Activated T-cell treated with anti-CD3 and anti-CD28 coated beads, Interleukin-2, amount 50 U/mL, for 1 hour (primary cell): ENCODE data around the gene IL17REL.
A peak's percentile ranks its signal among the peaks of the same experiment; 100 is the strongest.

Experiments
- DNase-seq: peaks from one replicate; pipeline ENCODE4 v3.0.0-alpha.2; 2020

IL17REL gene

DNA sequence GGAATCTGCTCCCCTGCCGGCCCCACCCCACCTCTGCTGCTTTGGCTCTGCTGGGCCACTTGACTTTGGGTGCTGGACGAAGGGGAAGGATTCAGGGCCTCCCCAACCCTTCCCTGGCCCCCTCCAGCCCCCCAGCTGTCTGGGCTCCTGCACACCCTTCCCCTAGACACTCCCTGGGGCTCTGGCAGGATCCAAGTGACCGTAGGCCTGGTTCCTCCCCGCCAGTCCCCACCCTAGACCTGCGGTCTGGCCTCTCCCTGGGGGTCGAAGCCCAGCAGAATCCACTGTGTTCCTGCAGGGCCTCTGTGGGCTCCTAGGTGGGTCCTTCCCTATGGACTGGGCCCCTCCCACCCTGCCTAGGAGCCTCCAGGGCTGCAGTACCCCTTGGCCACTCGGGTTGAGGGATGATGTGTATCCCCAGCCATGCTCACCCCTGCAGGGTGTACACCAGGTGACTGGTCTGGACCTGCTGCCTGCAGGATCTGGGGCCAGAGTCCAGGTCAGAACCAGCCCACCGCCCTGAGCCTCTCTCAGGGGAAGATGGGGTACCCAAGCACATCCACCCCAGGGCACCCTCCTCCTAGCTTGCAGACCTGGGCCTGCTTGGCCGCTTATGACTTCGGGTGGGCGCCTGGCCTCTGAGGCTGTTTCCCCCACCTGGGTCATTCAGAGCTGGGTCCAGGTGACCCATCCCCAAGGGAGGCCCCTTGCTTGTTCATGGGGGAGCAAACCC, 46.4 kb downstream of the IL17REL start:
- DNase-seq = no peak

DNA sequence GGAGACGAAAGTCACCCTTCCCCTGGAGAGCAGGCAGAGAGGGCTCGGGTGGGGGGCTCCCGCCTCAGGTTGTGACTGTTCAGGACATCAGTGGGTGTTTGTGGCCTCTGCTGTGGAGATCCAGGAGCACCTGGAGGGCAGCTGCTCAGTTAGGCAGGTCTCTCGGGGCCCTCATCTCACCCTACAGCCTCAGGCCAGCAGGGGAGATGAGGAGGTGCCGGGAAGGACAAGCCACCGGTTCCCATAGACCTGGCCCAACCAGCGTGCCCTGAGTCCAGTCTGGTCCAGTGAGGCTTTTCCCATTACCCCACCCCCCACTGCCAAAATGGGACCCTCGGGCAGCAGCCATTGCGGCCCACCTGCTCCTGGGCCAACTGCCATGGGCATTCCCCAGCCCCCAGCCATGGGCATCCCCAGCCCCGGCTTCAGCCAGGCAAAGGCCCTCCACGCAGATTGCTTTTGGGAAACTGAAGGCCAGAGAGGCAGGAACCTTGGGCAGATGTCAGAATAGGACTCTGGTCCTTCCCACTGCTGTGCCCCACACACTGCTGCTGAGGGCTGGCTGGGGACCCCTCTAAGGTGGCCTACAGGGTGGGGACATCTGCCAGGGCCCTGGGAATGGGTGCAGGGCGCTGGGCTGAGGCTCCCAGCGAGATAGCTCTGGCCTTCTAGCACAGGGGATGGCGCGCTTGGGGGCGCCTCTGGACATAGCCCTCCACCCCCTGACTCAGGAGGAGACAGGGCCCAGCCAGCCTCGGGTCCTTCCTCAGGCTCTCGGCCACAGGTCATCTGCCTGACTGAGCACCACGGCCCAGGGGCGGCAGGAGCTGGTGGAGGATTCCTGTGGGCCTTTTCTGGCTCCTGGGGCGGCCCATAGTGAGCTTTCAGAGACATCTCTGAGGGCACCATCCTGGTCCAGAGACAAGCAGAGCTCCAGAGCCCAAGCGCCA, 47.2 kb downstream of the IL17REL start:
- DNase-seq = peak; percentile 56

DNA sequence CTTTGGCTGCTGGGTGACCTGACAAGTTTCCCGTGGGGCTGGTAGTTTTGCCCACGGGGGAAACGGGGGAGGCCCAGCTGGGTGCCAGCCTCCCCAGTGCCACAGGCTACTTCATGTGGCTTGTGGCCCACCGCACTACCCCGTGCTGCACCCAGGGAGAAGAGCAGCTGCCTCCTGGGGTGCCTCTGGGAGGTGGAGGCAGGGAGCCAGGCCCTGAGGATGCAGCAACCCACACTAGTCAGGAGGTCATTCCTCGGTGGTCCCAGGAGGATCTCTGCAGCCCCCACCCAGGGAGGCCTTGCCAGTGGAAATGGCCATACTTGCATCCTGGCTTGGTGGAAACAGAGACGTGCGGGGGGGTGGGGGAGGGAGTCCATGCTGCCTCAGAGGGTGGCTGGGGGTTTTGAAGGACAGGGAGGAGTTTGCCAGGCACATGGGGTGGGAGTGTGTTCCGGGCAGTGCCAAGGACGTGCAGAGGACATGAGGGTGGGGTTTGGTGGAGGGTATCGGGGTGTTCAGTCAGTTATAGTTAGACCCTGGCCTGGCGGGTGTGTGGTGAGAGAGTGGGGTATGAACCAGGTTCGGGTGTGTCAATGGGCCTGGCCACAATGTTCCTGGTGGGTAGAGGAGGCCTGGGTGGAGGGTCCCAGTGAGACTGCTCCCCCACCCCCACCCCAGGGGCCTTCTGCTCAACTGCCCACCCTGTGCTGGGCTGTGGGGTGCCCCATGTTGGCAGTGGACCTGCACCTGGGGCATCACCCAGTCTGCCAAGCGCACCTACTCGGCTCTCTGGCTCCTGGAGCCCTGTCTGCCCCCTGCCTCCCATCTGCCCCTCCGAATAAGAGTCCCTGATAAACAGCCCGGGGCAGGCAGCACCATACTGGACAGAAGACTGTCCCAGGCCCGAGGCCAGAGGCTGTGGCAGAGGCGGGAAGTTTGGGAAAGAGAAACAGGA, 48.2 kb downstream of the IL17REL start:
- DNase-seq = peak; percentile 52

DNA sequence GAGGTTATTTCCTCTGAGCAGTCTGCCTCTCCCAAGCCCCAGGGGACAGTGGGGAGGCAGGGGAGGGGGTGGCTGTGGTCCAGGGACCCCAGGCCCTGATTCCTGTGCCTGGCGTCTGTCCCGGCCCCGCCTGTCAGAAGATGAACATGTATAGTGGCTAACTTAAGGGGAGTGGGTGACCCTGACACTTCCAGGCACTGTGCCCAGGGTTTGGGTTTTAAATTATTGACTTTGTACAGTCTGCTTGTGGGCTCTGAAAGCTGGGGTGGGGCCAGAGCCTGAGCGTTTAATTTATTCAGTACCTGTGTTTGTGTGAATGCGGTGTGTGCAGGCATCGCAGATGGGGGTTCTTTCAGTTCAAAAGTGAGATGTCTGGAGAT, 48.9 kb downstream of the IL17REL start:
- DNase-seq = peak; percentile 31

DNA sequence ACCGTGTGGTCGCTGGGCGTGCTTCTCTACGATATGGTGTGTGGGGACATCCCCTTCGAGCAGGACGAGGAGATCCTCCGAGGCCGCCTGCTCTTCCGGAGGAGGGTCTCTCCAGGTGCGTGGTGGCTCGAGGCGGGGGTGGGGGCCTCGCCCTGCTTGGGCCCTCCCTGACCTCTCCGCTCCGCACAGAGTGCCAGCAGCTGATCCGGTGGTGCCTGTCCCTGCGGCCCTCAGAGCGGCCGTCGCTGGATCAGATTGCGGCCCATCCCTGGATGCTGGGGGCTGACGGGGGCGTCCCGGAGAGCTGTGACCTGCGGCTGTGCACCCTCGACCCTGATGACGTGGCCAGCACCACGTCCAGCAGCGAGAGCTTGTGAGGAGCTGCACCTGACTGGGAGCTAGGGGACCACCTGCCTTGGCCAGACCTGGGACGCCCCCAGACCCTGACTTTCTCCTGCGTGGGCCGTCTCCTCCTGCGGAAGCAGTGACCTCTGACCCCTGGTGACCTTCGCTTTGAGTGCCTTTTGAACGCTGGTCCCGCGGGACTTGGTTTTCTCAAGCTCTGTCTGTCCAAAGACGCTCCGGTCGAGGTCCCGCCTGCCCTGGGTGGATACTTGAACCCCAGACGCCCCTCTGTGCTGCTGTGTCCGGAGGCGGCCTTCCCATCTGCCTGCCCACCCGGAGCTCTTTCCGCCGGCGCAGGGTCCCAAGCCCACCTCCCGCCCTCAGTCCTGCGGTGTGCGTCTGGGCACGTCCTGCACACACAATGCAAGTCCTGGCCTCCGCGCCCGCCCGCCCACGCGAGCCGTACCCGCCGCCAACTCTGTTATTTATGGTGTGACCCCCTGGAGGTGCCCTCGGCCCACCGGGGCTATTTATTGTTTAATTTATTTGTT, 49.6 kb downstream of the IL17REL start:
- peak; percentile 38 for DNase-seq

DNA sequence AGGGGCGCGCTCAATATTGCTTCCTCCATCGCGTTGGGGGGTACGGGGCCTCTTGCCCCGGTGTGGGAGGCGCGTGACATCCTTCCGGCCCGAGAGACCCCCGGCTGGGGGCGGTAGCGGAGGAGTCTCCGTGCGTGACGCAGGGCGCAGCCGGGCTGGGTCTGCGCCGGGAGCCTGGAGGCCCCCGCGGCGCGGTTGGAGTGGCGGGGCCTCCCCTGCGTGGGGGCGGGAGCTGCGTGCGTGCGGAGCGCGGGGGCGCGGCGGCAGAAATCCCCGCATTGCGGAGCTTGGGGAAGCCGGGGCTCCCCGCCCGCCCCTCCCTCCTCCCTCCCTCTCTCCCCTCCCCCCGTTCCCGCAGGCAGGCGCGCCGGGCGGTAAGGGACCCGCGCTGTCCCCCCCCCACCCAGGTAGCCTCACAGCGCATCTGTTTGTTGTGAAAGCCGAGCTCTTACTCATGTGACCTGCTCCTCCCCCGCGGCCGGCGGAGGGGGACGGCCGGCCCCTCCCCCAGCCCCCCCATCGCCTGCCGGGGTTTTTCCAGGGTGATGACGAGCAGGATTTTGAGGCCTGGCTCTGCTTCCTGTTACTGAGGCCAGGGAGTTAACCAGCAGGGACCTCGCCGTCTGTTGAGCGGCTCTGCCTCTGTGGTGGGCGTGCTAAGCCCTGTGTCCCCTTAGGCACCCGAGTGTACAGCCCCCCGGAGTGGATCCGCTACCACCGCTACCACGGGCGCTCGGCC, 50.4 kb downstream of the IL17REL start:
- DNase-seq = peak; percentile 88

DNA sequence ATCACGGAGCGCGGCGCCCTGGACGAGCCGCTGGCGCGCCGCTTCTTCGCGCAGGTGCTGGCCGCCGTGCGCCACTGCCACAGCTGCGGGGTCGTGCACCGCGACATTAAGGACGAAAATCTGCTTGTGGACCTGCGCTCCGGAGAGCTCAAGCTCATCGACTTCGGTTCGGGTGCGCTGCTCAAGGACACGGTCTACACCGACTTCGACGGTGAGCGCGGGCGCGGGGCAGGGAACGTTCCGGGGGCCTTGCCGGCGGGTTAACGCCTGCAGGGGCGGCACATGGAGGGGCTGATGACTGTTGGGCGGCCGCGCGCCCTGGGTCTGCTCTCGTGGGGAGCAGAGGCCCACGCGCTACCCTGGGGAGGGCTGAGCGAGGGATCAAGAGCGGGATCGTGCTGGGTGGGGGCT, 51.0 kb downstream of the IL17REL start:
- peak; percentile 60 for DNase-seq

DNA sequence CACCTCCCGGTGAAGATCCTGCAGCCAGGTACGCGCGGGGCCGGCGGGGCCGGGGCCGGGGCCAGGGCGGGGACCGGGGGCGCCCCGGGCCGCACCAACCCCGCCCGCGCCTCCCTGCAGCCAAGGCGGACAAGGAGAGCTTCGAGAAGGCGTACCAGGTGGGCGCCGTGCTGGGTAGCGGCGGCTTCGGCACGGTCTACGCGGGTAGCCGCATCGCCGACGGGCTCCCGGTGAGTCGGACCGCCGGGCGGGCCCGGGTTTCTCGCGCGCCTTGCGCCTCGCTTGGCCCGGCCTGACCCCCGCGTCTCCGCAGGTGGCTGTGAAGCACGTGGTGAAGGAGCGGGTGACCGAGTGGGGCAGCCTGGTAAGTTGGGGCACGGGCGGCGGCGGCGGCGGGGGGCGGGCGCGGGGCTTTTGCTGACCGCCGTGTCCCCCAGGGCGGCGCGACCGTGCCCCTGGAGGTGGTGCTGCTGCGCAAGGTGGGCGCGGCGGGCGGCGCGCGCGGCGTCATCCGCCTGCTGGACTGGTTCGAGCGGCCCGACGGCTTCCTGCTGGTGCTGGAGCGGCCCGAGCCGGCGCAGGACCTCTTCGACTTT, 51.5 kb downstream of the IL17REL start:
- peak; percentile 64 for DNase-seq

DNA sequence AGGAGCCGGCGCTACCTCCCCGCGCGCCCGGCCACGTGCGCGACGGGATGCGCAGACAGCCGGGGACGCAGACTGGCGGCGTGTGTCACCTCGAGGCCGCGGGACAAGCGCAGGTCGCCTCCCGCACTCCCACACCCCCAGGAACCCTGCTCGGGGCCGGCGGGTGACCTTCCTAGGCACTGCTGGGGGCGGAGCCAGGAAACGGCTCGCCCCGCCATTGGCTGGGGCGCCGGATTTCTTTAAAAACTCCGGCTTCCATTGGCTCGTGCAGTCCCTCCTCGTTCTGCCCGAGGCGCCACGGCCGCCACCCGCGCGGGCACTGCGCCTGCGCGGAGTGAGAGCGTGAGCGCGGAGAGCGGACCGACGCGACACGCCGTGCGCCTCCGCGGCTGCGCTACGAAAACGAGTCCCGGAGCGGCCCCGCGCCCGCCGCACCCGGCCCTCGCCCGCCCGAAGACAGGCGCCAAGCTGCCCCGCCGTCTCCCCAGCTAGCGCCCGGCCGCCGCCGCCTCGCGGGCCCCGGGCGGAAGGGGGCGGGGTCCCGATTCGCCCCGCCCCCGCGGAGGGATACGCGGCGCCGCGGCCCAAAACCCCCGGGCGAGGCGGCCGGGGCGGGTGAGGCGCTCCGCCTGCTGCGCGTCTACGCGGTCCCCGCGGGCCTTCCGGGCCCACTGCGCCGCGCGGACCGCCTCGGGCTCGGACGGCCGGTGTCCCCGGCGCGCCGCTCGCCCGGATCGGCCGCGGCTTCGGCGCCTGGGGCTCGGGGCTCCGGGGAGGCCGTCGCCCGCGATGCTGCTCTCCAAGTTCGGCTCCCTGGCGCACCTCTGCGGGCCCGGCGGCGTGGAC, 52.2 kb downstream of the IL17REL start, which contains the start of gene PIM3:
PIM3 (plus strand) TSS at position 614 of the 846 bp plus-strand sequence; CDS start at position 790, 176 bp downstream.
- DNase-seq = peak; percentile 91

DNA sequence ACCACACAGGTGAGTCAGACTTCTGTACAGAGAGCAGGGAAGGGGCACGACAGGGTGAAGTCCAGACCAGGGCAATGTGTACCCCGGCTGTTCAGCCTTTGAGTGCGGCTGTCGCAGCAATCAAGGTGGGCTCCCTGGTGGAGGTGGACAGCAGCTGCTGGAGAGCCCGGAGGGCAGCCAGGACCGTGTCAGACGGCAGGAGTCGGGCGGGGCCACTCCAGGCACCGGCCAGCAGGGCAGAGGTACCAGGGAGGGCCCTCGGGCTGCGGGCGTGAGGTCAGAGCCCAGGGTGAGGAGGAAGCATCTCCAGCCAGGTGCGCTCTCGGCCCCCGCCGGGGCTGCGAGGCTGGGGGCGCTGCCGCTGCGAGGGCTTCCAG, 52.8 kb downstream of the IL17REL start:
- no peak for DNase-seq

DNA sequence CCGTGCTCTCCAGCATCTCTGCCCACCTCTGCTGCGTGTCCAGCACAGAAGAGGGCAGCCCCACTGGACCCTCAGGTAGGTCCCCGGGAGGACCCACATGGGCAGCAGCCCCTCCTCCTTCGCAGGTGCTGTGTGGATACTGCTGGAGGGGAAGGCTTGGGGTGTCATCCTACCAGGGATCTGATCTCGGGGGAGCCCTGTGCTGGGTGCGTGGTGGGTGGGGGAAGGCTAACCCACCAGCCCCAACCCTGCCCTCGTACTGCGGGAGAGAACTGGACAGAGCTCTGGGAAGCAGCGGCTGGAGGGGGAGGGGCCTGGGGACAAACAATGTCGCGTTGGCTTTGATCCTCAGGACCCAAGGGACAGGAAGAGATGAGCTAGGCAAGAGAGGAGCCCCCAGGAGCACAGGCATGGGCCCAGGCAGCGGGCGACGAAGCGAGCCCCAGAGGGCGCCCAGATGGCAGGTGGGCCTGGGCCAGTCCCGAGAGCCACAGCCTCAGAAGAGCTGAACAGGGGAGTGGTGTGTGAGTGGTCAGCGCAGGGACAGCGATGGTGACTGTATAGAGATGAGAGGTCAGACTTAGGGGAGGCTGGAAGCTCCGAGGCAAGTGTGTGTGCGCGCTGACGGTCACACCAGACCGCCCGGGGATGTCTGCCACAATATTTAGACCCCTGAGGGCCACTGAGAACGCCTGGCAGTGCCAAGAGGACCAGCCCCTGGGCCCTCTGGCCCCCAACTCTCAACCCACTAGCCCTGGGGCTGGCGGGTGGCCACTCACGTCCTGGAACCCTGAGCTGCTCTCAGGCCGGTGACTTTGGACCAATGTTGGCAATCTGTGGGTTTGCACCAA, 53.4 kb downstream of the IL17REL start:
- no peak for DNase-seq

DNA sequence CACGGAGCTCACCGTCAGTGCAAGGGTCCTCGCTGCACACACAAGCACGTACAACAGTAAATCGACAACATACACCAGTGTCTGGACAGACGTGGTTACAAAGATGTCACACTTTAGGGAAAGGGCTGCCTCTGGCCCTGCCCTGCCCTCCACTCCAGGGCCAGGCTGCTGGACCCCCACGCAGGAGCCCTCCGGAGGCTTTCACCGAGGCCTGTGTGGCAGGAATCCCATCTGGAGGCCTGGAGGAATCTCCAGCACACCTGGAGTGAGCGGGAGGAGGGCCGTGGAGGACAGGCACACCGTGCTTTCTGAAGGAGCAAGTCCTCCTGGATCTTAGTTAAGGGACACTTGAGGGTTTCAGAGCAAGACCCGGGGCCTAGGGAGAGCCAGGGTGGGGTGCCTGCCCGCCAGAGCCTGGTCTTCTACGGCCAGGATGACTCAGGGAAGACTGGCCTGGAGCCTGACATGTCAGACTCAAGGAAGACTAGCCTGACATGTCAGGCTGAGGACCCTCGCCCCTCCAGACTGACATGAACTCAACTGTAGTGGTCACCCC, 54.1 kb downstream of the IL17REL start:
- no peak for DNase-seq

DNA sequence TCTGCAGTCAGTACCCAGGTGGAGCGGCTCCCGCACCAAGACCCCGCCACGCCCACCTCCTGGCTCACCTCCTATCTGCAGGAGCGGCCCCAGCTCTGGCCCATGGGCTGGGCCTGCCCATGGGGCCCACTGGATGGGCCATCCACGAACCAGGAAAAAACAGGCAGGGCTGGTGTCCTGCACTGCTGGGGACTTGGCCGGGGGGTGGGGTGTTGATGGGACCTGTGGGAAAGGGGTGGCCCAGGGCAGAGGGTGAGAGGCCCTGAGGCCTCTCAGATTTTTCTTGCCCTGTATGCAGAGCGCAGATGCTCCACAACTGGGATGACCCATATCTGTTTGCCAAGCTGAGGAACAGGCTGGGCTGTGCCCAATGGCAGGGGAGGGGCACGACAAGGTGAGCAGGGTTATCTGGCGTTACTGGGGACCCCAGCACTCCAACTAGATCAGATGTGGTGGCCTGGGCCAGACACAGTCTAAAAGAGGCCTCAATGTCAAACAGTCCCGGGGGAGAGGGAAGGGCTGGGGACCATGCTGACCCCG, 54.7 kb downstream of the IL17REL start:
- DNase-seq = no peak

DNA sequence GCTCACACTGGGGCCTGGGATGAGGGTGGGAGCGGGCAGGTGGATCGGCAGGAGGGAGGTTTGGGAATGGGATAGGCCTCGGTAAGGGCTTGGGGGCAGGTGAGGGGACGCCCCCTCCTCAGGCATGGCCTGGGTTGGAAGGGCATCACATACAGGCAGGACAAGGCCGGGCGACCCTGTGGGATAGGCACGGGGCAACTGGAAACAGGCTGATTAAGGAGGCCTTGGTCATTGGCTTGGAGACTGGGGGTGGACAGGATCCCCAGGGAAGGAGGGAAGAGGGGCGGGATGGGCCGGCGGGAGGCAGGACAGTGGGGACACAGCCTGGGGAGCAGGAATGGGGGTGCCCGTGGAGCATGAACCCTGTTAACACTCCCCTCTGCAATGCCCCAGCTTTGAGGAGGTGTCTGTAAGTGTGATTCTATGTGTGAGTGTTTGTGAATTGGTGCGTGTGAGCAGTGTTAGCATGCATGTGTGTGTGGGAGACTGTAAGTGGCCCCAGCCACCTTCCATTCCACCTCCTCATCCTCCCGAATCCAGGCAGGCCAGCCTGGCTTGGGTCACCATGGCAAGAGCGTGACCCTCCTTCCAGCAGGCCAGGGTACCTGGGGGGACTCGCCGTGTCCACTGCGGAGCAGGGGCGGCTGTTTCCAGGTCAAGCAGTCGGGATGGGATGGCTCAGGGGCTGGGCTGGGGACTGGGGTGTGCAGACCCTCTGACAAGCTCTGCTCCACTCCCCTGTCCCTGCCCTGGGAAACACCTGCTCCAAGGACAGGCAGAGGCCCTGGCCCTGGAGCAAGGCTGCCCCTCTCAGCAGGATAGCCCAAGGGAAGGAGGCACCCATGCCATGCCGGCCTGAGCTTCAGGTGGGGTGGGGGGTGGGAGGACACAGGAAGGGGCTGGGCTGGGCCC, 55.4 kb downstream of the IL17REL start:
- DNase-seq = no peak

DNA sequence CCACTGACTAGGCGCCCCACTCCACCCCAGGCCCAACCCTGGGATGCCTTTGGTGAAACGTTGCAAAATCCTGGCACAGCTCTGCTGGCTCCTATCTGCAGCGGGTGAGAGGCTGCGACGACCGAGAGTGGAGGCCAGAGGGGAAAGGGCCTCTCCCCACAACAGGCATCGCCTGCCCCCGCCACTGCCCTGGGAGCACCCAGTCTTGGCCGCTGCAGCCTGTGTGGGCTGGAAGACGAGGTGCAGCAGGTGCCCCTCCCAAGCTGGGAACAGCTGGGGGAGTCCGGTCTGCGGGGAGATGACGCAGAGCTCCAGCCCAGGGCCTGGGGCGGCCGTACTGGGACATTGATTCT, 56.2 kb downstream of the IL17REL start:
- DNase-seq = no peak

DNA sequence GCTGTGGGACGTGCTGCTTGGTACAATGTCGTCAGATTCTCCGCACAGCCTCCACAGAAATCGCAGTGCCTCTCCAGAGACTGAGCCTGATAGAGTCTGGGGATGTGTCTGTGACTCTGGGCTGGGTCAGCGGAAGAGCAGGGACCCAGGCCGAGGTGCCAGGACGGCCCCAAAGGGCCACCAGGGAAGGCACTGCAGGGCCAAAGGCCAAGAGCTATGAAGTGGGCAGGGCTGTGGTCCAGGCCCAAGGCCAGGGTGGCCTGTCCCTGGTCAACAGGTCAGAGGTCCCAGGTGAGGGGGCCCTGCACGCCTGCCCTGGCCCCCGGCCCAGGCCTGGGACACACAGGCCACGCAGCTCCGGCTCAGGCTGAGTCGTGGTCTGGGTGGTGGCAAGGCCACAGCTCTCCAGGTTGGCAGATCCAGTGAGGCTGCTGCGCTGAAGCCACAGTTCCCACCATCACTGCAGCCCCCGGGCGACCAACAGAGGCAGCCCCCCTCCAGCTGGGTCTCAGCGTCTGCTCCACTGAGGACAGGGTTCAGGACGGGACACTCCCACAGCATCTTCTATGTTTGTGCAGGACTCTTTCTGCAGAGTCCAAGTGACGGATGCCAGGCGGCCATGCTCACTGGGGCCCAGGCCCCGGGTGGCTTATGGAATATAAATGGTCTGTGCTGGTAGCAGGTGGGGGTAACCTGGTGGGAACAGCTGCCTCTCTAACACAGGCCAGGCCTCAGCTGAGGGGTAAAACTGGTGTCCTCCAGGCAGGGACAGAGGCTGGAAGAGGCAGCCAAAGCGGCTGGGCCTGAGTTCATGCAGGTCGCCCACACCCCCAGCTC, 56.8 kb downstream of the IL17REL start:
- DNase-seq = no peak
